BLaER1 (cell line): ENCODE measurements around the gene EFHC1.

ENCODE experiments used
- H3K27ac ChIP-seq: shearing (Covaris generic); formaldehyde crosslinking; 2 replicates; pipeline ENCODE4 v1.8.1; 2022
- H3K27me3 ChIP-seq: shearing (Covaris generic); formaldehyde crosslinking; 2 replicates; pipeline ENCODE4 v1.8.1; 2022
- H3K36me3 ChIP-seq: shearing (Covaris generic); formaldehyde crosslinking; 2 replicates; pipeline ENCODE4 v1.8.1; 2022
- H3K4me1 ChIP-seq: shearing (Covaris generic); formaldehyde crosslinking; 2 replicates; pipeline ENCODE4 v1.8.1; 2022
- H3K4me2 ChIP-seq: shearing (Covaris generic); formaldehyde crosslinking; 2 replicates; pipeline ENCODE4 v1.8.1; 2022
- H3K4me3 ChIP-seq: shearing (Covaris generic); formaldehyde crosslinking; 2 replicates; pipeline ENCODE4 v1.8.1; 2022
- H3K9ac ChIP-seq: shearing (Covaris generic); formaldehyde crosslinking; 2 replicates; pipeline ENCODE4 v1.8.1; 2022
- H3K9me3 ChIP-seq: shearing (Covaris generic); formaldehyde crosslinking; 2 replicates; pipeline ENCODE4 v1.8.1; 2022
- H4K20me1 ChIP-seq: shearing (Covaris generic); formaldehyde crosslinking; 2 replicates; pipeline ENCODE4 v1.8.1; 2022
- Cebpa-rat ChIP-seq: shearing (Covaris generic); IDR thresholded peaks from 2 replicates; pipeline ENCODE4 v1.8.1; 2022

The EFHC1 gene

DNA sequence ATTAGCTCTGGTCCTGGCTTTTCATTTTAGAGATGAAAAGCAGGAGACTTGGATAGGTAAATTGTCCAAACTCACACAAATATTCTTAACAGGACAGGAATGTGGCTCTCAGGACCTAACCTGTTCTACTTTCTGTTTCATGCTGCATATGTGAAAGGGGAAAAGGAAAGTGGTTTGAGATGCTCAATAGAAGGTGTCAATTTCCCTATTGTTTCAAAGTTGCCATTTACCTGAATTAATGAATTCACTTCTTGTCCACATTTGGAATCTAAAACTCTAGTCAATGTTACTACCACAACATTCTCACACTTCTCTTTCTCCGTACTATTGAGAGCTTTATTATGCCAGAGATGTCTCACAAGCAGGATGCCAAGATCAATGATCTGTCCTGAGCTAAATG lies 4.8 kb upstream of the EFHC1 start:
- no peak overlapping the region for H3K4me2 ChIP-seq
- H3K36me3 ChIP-seq = no peaks in the 10 kb centered on the region
- H4K20me1 ChIP-seq = no peaks in the 10 kb centered on the region
- H3K4me3 ChIP-seq = no peak overlapping the region
- peaks cover 43% of the 10 kb centered on the region for H3K4me1 ChIP-seq
- no peak for TF ChIP-seq Cebpa-rat
- no peak overlapping the region for H3K27ac ChIP-seq
- no peaks in the 10 kb centered on the region for H3K9me3 ChIP-seq
- no peaks in the 10 kb centered on the region for H3K27me3 ChIP-seq
- no peak overlapping the region for H3K9ac ChIP-seq

DNA sequence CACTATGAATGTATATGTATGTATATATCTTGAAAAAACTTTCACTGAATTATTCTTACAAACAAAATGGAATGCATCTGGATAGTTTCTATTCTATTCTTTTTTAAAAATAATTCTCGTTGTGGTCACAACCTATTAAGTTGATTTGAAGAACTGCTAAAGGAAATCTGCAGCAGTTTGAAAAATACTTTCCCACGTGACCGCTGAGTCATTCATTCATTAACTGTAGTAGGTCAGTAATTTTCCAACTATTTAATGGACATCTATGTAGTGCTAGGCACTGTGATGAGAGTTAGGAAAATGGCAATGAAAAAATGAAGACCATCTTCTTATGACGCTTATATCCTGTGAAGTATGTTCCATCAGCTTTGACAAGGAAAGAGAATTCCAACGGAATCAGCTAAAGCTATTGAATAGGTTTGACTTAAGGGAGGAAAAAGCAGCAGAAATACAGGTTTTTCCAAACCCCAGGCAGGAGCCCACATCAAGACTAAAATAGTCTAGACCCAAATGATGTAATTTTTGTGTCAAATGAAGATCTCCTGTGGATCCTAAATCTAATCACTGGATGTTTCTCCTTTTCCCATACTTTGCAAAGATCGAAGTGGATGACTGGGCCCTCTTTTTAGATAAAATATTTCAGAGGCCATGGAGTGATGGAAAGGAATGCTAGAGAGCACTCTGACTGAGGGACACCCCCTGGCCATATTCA lies 4.1 kb upstream of the EFHC1 start:
- Histone ChIP-seq H3K4me3 (no peak overlapping the region), H3K4me2 (no peak overlapping the region), H3K9ac (no peak overlapping the region), H3K27ac (no peak overlapping the region), H3K27me3 (no peaks in the 10 kb centered on the region), H4K20me1 (no peaks in the 10 kb centered on the region), H3K36me3 (no peaks in the 10 kb centered on the region), H3K9me3 (no peaks in the 10 kb centered on the region), H3K4me1 (peaks cover 49% of the 10 kb centered on the region)
- TF ChIP-seq Cebpa-rat = no peak

DNA sequence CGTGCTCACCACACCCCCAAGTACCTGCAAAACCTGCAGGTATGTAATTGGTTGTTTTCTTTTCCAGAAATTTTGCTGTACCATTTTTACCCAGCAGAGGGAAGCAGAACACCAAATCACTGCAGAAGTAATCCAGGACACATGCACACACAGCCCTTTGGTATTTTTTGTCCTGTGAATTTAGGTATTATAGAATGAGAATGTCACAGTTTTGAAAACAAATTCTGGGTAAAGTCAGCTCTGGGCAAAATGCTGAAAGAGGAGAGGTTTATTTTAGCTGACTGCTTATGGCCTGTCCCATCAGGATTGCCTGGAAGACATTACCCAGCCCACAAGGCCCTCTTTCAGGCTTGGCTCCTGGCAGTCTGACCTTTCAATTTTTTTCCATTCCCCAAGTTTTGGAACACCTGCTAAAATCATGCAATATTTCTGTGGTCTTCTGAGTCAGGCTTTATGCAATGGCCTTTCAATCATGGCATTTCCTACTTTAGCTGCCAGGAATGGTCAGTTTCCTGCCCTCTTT lies 3.5 kb upstream of the EFHC1 start:
- no peak overlapping the region; the same call in 1 of the 2 replicates for H3K27ac ChIP-seq
- H4K20me1 ChIP-seq = no peaks in the 10 kb centered on the region
- H3K27me3 ChIP-seq = no peaks in the 10 kb centered on the region
- peak overlapping the region; percentile 32; the same call in 1 of the 2 replicates for H3K9ac ChIP-seq
- no peaks in the 10 kb centered on the region for H3K36me3 ChIP-seq
- H3K4me2 ChIP-seq = peak overlapping the region; percentile 96; the same call in 1 of the 2 replicates
- no peaks in the 10 kb centered on the region for H3K9me3 ChIP-seq
- no peak for TF ChIP-seq Cebpa-rat
- H3K4me3 ChIP-seq = no peak overlapping the region
- peaks cover 55% of the 10 kb centered on the region for H3K4me1 ChIP-seq

- Histone ChIP-seq H3K9me3 (no peaks in the 10 kb centered on the region), H3K9ac (peak overlapping the region; percentile 32; the same call in 1 of the 2 replicates), H3K4me3 (no peak overlapping the region), H3K36me3 (no peaks in the 10 kb centered on the region), H4K20me1 (no peaks in the 10 kb centered on the region), H3K27ac (peak overlapping the region; percentile 56), H3K4me1 (peaks cover 59% of the 10 kb centered on the region), H3K4me2 (peak overlapping the region; percentile 96), H3K27me3 (no peaks in the 10 kb centered on the region)
- TF ChIP-seq Cebpa-rat = no peak
These were observed 2.4 kb upstream of the EFHC1 start for GRCh38 chr6:52417675-52418111.

GRCh38 chr6:52418606-52419005 lies 1.5 kb upstream of the EFHC1 start:
- Histone ChIP-seq H3K4me3 (no peak overlapping the region), H3K27me3 (no peaks in the 10 kb centered on the region), H3K36me3 (no peaks in the 10 kb centered on the region), H3K9ac (peak overlapping the region; percentile 84; the same call in 1 of the 2 replicates), H4K20me1 (no peaks in the 10 kb centered on the region), H3K9me3 (no peaks in the 10 kb centered on the region), H3K4me2 (peak overlapping the region; percentile 96), H3K27ac (peak overlapping the region; percentile 45; the same call in 1 of the 2 replicates), H3K4me1 (peaks cover 59% of the 10 kb centered on the region)
- TF ChIP-seq Cebpa-rat = no peak

GRCh38 chr6:52420668-52421358 lies 671 bp downstream of the EFHC1 start:
- H3K9me3 ChIP-seq = no peaks in the 10 kb centered on the region
- H3K4me1 ChIP-seq = peaks cover 61% of the 10 kb centered on the region
- no peak for TF ChIP-seq Cebpa-rat
- peak overlapping the region; percentile 84 for H3K4me3 ChIP-seq
- peak overlapping the region; percentile 43 for H3K9ac ChIP-seq
- H4K20me1 ChIP-seq = no peaks in the 10 kb centered on the region
- H3K27me3 ChIP-seq = no peaks in the 10 kb centered on the region
- 0 out of 2 replicates have a peak, but pooled peaks cover 5% of the 10 kb centered on the region for H3K36me3 ChIP-seq
- H3K4me2 ChIP-seq = peak overlapping the region; percentile 96
- no peak overlapping the region for H3K27ac ChIP-seq

- H3K9me3 ChIP-seq = no peaks in the 10 kb centered on the region
- no peak for TF ChIP-seq Cebpa-rat
- no peak overlapping the region for H3K9ac ChIP-seq
- H3K4me3 ChIP-seq = no peak overlapping the region
- no peaks in the 10 kb centered on the region for H3K27me3 ChIP-seq
- H3K36me3 ChIP-seq = 0 out of 2 replicates have a peak, but pooled peaks cover 10% of the 10 kb centered on the region
- H4K20me1 ChIP-seq = no peaks in the 10 kb centered on the region
- H3K4me1 ChIP-seq = peaks cover 50% of the 10 kb centered on the region
- 0 out of 2 replicates have a peak overlapping the region, but pooled peaks have one; percentile 96 for H3K4me2 ChIP-seq
- H3K27ac ChIP-seq = no peak overlapping the region
These were observed 2.0 kb downstream of the EFHC1 start for GRCh38 chr6:52422156-52422555.

GRCh38 chr6:52423448-52423847 lies 3.3 kb downstream of the EFHC1 start:
- 0 out of 2 replicates have a peak, but pooled peaks cover 12% of the 10 kb centered on the region for H3K36me3 ChIP-seq
- no peak overlapping the region for H3K9ac ChIP-seq
- no peak for TF ChIP-seq Cebpa-rat
- H3K4me3 ChIP-seq = no peak overlapping the region
- H3K27me3 ChIP-seq = no peaks in the 10 kb centered on the region
- H3K4me1 ChIP-seq = peaks cover 37% of the 10 kb centered on the region
- no peak overlapping the region for H3K4me2 ChIP-seq
- no peaks in the 10 kb centered on the region for H4K20me1 ChIP-seq
- no peaks in the 10 kb centered on the region for H3K9me3 ChIP-seq
- no peak overlapping the region for H3K27ac ChIP-seq

GRCh38 chr6:52423971-52424381 lies 3.8 kb downstream of the EFHC1 start:
- TF ChIP-seq Cebpa-rat = no peak
- Histone ChIP-seq H3K4me3 (no peak overlapping the region), H3K9ac (no peak overlapping the region), H3K36me3 (0 out of 2 replicates have a peak, but pooled peaks cover 12% of the 10 kb centered on the region), H3K4me1 (peaks cover 32% of the 10 kb centered on the region), H3K27ac (no peak overlapping the region), H3K27me3 (no peaks in the 10 kb centered on the region), H4K20me1 (no peaks in the 10 kb centered on the region), H3K9me3 (no peaks in the 10 kb centered on the region), H3K4me2 (no peak overlapping the region)

GRCh38 chr6:52424513-52424912 lies 4.4 kb downstream of the EFHC1 start:
- no peak for TF ChIP-seq Cebpa-rat
- H3K27ac ChIP-seq = no peak overlapping the region
- 0 out of 2 replicates have a peak, but pooled peaks cover 15% of the 10 kb centered on the region for H3K36me3 ChIP-seq
- no peak overlapping the region for H3K4me3 ChIP-seq
- no peaks in the 10 kb centered on the region for H3K27me3 ChIP-seq
- no peak overlapping the region for H3K4me2 ChIP-seq
- H4K20me1 ChIP-seq = no peaks in the 10 kb centered on the region
- H3K4me1 ChIP-seq = peaks cover 26% of the 10 kb centered on the region
- no peak overlapping the region for H3K9ac ChIP-seq
- peaks cover 5% of the 10 kb centered on the region; the same call in 1 of the 2 replicates for H3K9me3 ChIP-seq
